Stimulated activated CD8-positive, alpha-beta memory T cell treated with anti-CD3 and anti-CD28 coated beads, Interleukin-2, amount 100 ng/mL, for 48 hours (primary cell): ENCODE results near the gene P2RY2.
A peak's percentile ranks its signal among the peaks of the same experiment; 100 is the strongest.

ENCODE experiments used
- DNase-seq, 2 donors: peaks; one replicate each; pipeline ENCODE4 v3.0.0-alpha.2; 2020; ENCODE audit warnings: low read depth in 2 of 2

P2RY2 gene

GRCh38 chr11:73218106-73218829, at the start of gene P2RY2:
TSS of gene P2RY2 (plus strand) at chr11:73218281. CDS start at chr11:73234160, 15,879 bp downstream.
- peak; percentile 24 to 27 for DNase-seq

- no peak for DNase-seq
These were observed 49.0 kb upstream of the P2RY2 start for GRCh38 chr11:73168925-73169579.

GRCh38 chr11:73170140-73170539, 47.9 kb upstream of the P2RY2 start:
- DNase-seq: no peak

GRCh38 chr11:73171436-73172161, 46.5 kb upstream of the P2RY2 start:
- DNase-seq: no peak

GRCh38 chr11:73172992-73173656, 45.0 kb upstream of the P2RY2 start:
- no peak for DNase-seq

- no peak for DNase-seq
These were observed 44.2 kb upstream of the P2RY2 start for GRCh38 chr11:73173755-73174494.

GRCh38 chr11:73174495-73174791, 43.6 kb upstream of the P2RY2 start:
- no peak for DNase-seq

GRCh38 chr11:73175551-73176144, 42.4 kb upstream of the P2RY2 start:
- DNase-seq: no peak

GRCh38 chr11:73176145-73176873, 41.8 kb upstream of the P2RY2 start:
- no peak for DNase-seq

GRCh38 chr11:73176874-73177155, 41.3 kb upstream of the P2RY2 start:
- DNase-seq: no peak

- no peak for DNase-seq
These were observed 40.7 kb upstream of the P2RY2 start for GRCh38 chr11:73177380-73177777.

- DNase-seq: peak; percentile 58 to 60
These were observed 40.1 kb upstream of the P2RY2 start for GRCh38 chr11:73177778-73178539.

- no peak for DNase-seq
These were observed 39.4 kb upstream of the P2RY2 start for GRCh38 chr11:73178681-73179080.

- DNase-seq: no peak
These were observed 35.2 kb upstream of the P2RY2 start for GRCh38 chr11:73182824-73183321.

- peak; percentile 38 to 52 for DNase-seq
These were observed 33.0 kb upstream of the P2RY2 start for GRCh38 chr11:73184953-73185671.

- no peak for DNase-seq
These were observed 32.3 kb upstream of the P2RY2 start for GRCh38 chr11:73185680-73186293.

- no peak for DNase-seq
These were observed 31.7 kb upstream of the P2RY2 start for GRCh38 chr11:73186294-73186850.

- DNase-seq: no peak
These were observed 31.2 kb upstream of the P2RY2 start for GRCh38 chr11:73186886-73187285.
